ENCODE measurements around the gene STK33.

Gene STK33

DNA sequence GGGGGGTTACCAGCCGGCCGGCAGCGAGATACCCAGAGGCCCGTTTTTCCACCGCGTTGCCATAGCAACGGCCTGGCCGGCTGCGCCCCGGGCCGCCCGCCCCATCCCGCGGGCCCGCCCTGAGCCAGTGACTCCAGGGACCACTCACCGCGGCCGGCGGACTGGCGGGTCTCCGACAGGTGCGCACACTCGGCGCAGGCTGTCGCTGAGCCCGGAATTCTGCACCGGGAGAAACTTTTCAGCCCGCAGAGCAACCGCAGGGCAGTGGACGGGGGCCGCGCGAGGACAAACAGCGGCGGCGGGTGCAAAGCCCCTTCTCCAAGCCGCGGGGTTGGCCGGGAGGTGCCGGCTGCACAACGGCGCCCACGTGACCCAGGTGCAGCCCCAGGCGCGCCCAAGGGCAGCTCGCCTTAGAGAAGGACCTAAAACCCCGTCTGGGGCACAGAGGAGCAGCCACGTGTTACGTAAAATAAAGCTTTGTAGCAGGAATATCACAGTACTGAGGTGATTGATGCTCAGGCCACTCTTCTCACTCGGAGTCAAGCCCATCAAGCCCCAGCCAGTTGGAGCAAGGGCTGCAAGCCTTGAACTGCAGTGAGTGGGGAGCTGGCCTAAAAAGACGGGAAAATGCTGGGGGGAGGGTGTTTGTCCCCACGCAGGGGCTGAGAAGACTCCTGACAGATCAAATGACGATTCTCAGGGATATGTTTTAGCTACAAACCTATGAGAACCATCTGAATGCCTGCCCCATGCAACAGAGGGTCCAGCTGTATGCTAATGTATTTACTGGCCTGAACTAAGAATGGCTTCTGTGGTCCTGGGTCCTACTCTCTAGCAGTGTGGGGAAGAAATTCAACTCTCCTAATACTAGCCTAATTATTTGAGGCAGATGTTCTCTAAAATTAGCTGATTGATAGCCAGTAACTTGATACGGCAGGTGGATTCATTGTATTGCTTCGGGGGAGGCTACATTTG lies at the start of gene STK33:
Gene STK33, minus strand, starts transcription at position 294 of the 975 bp plus-strand sequence. CDS start 119,323 bp downstream, outside the sequence.
- peak; percentile 58 for DNase-seq (ENCODE audit: low spot score)

DNA sequence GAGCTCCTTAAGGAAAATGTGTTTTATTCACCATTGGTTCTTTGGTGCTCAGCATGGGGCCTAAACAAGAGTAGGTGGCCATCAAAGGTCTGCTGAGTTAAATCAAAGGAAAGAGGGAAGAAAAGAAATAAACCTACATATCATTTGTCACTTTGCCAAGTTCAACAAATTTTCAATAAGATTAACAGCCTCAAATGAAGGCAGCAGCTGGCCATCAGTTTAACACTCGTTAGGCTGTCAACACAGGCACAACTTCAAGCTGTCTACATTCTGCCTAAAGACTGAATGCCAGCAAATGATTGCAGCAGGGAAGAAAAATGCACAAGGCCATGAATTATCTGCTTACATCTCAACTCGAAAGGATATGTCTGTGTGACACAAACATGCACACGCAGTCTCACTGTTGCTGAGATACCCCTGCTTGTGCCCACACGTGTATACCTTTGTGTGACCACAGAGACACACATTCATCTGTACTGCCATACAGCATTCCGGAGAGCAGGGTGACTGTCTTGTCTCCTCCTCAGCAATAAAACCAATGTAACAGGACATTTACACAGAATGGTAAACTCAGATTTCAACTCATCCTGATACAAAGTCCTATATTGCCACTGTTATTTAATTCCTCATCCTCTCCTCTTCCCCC lies 48.3 kb upstream of the STK33 start:
- DNase-seq (ENCODE audit: low spot score) = no peak

DNA sequence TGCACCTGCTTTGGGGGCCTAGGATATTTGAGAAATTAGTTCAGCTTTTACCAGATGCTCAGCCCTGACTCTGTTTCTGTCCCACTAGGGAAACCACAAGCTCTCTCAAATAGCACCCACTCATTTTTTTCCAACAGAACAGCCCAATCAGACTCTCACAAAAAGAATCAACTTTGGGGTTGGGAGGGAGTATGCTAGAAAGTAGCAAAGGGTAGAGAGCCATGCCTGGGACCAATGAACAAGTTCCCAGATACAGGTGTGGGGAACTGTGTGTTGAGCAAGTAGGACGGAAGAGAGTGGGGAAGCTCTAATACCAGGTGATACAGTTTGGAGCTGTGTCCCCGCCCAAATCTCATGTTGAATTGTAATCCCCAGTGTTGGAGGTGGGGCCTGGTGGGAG lies 47.3 kb upstream of the STK33 start:
- DNase-seq (ENCODE audit: low spot score) = no peak

DNA sequence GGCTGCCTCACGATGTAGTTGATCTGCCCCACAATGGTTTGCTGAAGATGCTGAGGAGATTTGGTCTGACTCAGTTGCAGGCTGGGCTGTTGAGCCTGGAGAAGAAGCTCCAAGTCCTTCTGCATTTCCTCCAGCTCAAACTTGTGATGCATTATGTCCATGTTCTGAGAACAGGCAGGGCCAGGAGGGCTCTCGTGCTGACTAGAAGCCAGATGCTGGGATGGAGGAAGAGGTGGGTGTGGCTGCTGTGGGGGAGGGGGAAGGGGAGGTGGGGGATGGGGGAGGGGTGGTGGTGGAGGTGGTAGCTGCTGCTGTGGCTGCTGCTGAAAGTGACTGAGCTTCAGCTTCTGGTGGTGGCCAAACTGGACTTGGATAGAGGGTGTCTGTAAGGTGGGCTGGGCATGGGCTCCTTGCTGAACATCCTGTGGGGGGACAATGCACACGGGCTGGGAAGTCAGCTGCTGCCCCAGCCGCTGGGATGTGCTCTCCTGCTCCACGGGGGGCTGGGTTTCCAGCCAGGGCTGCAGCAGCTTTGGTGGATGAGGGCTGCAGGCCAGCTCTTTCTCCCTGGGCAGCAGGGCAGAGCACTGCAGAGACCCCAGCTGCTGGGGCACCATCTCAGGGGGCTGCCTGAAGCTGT lies 46.4 kb upstream of the STK33 start:
- no peak for DNase-seq (ENCODE audit: low spot score)

DNA sequence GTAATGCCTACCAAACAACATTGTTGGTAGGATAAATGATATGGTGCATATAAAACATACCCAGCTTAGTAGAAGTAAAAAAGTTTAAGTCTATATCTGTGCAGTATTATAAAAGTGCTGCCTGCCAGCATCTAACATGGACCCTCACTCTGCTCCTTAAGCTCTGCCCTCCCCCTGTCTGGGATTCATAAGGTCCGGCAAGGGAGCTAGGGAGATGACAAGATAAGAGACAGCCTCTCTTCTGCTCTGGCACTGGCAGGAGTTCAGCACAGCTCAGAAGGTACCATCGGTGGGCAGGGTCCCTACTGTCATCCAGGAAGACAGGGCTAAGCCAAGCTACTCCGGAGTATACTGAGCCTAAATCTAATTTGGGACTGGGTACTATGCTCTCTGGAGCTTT lies 45.6 kb upstream of the STK33 start:
- DNase-seq (ENCODE audit: low spot score) = no peak

DNA sequence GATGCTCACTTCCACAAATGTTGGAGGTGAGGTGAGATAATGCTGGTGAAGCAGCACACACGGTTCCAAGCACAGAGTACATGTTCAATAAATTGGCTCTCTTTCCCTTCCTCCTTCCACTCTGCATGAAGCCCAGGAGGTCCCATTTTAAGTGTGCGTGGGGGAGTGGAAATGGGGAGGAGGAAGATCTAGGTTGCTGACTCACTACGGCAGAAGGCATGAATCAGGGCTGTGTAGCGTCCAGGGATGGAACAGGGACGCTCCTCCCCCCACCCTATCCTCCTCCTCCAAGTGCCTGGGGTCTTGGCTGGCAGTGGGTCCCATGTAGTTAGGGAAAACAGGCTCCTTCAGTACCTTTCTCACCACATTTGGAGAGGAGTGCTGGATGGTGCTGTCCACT lies 44.3 kb upstream of the STK33 start:
- DNase-seq (ENCODE audit: low spot score) = no peak

DNA sequence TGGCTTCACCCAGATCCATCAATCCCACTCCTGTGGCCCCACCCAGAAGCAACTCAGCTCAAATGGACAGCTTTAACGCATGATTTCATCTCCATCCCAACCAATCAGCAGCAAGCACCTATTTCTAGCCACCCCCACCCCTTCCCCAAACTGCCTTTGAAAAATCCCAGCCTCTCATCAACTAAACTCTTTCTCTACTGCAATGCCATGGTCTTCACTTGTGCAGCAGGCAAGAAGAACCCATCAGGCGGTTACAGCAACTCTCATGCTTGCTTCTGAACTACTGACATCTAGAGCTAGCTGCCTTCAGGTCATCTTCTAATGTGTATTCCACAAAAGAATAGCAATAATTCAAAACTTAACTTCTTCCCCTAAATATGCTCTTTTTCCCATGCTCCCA lies 42.1 kb upstream of the STK33 start:
- DNase-seq (ENCODE audit: low spot score) = no peak

DNA sequence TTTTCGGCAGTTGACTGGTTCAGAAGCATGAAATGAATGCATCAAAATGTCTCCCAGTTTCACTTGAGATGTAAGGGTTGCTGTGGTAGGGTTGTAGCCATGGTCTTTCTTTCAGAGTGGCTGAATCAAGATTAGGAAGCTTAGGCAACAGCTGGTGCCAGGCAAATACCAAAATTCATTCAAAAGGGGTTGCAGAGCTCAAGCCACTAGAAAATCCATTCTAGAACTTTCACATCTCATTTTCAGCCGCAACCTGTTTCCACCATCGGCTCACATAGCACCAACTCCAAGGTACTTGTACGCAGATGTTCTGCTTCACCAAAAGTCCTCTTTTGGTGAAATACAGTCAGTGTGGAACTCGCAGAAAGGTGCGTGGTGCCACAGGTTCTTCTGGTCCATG lies 40.5 kb upstream of the STK33 start:
- no peak for DNase-seq (ENCODE audit: low spot score)

DNA sequence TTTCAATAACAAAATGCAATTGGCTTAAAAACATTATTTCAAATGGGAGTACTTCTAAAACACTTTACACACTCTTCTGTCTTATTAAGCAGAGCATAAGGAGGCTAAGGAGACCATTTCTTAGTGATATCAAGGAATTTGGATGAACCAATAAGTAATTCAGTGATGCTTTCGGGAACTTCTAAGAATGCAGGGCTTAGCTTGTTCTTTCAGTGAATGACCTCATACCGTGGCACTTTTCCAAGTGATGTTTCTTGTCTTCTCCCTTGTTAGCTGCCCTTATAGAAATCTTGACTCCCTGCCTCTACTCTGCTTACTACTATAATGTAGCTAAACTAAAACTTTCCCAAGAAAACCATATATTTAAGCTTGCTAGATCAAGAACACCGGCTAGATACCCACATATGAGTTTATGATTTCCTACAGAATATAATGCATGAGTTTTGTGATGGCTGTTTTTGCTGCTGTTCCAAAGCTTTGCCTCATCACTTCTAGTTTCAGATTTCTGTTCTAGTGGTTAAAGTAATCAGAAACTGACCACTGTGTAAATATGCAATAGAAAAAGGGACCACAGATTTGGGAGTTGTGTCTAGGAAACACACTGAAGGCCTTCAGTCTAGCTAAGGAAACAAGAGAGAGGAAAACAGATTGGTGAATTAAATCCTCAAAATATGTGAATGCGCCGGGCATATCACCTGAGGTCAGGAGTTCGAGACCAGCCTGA lies 37.5 kb upstream of the STK33 start:
- DNase-seq (ENCODE audit: low spot score) = no peak

DNA sequence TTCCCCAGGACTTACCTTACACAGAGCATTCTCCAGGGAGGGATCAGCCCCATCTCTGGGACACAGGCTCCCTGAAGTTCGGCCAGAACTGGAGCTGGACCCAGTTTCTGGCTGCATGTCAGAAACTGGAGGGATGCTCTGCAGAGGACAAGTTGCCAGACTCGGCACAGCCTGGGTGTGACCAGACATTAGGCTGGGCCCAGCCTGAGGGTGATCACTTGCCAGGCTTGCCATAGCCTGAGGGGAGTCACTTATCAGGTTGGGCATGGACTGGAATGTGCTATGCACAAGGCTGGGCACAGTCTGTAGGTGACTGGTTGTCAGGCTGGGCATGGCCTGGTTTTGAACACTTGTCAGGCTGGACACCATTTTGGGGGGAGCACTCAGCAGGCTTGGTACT lies 30.7 kb upstream of the STK33 start:
- peak; percentile 14 for DNase-seq (ENCODE audit: low spot score)

DNA sequence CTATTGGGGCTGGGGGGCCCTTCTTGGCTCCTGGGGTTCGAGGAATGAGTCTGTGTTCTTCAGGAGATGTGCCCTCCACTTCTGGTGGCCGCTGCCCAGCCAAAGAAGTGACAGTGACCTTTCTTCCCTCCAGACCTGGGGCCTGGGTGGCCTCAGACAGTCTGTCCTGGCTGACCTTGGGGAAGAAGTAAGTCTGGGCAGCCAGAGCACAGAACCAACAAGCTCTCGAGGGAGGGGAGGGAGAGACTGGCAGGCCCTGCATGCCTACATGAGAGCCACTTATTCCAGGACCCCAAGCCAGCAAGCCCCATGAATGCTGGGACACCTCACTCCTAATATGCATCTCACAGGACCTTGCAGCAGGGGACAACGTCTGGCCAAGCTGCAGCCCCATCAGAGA lies 27.1 kb upstream of the STK33 start:
- no peak for DNase-seq (ENCODE audit: low spot score)

DNA sequence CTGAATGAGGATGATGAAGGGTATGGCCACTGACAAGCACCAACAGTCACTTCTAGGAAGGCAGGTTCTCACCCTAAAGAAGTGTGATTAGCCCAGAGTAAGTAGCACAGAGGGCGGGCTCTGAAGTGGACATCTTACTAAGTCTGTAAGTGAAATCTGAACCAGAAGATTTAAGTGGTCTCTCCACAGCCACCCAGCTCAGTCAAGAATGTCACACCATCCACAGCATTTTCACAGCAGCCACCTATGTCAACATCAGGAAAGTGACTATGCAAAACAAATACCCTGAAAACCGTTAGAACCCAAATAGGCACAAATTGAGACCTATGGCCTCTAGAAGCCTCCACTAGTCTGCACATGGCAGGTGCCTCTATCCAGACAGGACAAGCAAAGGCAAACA lies 23.0 kb upstream of the STK33 start:
- no peak for DNase-seq (ENCODE audit: low spot score)

DNA sequence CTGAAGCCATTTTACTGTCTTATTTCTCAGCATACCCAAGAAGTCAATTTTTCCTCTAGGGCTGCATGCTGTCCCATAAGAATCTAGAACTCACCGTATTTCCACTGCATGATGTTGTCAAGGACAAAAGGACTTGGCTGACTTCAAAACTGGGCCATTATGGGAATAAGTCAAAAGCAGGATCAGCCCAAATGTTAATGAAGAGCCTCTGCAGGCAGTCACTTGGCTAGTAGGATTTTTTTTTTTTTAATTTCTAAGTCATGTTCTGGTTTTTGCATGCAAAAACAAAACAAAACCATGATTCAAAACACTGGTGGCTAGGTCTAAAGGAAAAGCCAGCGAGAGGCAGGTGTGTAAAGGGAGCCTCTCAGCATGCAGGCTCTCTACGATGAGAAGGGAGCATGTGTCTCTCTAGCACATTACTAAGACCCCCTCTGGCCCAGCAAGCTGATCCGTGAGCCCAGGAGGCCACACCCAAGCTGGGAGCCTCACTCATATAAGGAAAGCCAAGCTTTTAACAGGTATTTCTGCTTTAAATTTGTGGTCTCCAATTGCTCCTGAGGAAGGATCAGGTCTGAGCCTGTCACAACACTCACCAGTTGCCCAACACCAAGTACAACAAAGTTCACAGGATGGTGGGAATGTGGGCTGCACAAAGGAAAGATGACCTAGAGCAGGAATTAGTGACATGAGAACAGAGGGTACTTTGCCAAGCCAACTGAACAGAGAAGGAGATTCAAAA lies 21.4 kb upstream of the STK33 start:
- DNase-seq (ENCODE audit: low spot score) = peak; percentile 9

DNA sequence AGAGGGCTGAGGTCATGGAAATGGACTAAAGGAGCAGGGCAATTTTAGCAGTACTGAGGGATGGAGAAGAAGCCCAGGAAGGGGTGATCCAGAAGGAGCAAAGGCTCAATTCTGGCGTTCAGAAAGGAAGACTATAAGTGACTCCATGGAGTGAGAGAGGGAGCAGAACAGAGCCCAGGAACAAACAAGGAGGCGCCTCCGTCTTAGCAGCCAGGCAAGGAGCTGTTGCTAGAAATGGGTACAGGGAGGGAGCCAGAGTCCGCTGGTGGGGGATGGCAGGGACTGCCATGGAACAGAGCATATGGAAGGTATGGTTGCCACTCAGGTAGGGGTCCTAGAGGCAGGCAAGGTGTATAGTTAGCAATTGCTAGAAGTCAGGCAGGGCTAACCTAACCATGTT lies 20.5 kb upstream of the STK33 start:
- no peak for DNase-seq (ENCODE audit: low spot score)

DNA sequence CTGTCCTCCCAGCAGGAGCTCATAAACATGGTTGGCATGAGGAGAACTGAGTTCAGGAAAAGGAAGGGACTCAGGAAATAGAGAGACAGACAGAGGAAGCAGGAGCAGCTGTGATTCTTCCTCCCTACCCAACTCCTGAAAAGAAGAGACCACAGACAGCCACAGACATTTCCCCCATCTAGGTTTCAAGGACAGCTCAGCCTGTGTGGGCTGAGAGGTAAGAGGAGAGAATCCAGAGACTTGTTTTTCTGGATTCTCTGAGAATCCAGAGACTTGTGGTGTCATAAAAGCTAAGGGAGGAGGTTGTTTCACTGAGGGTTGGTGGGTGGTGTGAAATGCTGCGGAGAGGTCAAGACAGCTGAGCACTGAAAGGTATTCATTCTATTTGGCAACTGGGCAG lies 19.0 kb upstream of the STK33 start:
- DNase-seq (ENCODE audit: low spot score) = no peak

DNA sequence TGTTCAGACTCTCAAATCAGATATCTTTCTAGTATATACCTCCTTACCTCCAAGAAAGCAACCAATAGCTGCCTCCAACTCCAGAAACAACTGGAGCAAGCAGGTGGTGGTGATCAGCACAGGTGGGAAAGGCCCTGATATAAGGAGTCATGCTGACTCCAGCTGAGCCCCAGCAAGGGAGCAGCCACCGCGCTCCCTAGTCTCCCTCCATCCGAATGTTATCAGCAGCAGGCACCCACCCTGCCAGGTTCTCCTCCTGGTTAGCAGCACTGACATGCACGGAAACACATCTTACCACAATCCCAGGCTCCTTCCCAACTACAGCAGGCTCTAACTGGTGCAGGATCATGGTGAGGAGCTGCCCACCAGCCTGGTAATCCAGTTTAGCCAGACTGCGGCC lies 18.5 kb upstream of the STK33 start:
- no peak for DNase-seq (ENCODE audit: low spot score)

DNA sequence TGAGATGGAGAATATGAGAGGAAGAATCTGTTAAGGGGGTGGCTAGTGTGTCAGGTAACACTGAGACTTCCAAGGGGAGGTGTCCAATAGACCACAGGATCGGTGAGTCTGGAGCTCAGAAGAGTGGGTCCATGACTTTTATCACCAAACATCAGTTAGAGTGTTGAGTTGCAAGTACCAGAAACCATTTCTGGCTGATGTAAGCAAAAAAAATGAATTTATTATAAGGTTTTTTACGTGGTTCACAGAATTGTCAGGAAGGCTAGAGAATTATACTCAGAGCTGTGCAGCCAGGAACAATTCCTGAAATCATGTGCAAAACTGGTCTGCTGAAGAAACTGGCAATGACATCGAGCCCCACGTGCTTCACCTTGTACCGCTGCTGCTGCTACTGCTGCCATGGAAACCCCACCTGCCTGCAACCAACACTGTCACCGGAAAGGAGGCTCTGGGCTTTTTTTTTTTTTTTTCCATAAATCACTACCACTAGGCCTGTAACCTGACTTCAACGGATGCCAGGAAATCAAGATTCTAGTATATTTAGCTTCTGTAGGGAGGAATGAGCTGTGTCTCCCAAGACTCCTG lies 16.6 kb upstream of the STK33 start:
- DNase-seq (ENCODE audit: low spot score) = no peak

DNA sequence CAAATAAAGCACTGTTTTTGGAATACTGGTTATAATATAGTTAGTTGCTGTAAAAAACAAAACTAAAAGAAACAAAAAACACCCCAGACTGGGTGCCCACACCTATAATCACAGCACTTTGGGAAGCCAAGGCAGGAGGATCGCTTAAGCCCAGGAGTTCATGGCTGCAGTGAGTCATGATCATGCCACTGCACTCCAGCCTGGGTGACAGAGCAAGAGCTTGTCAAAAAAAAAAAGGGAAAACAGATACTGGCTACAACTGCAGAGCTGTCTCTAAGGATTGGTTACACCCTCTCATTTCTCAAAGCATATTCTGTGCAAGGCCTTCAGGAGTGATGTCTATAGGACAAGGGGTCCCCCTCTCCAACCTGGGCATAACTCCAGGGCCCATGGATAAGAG lies 14.6 kb upstream of the STK33 start:
- no peak for DNase-seq (ENCODE audit: low spot score)

DNA sequence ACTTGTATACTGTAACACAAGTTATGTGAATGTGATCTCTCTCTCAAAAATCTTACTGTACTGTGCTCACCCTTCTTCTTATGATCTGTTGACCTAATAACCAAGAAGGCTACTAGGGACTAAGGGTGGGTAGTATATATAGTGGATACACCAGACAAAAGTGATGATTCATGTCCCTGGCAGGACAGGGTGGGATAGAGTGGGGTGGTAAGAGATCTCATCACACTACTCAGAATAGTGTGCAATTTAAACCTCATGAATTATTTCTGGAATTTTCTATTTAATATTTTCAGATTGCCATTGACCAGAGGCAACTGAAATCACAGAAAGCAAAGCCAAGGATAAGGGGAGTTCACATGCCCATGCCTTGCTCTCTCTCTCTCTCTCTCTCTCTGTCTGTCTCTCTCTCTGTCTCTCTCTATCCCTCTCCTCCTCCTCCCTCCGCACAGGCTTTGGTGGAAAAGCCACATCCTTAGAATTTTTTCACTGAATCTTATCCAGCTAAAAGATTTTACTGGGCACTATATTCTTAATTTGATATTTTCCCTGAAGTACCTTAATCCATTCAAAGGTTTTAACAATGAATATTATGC lies 12.0 kb upstream of the STK33 start:
- DNase-seq (ENCODE audit: low spot score) = no peak

DNA sequence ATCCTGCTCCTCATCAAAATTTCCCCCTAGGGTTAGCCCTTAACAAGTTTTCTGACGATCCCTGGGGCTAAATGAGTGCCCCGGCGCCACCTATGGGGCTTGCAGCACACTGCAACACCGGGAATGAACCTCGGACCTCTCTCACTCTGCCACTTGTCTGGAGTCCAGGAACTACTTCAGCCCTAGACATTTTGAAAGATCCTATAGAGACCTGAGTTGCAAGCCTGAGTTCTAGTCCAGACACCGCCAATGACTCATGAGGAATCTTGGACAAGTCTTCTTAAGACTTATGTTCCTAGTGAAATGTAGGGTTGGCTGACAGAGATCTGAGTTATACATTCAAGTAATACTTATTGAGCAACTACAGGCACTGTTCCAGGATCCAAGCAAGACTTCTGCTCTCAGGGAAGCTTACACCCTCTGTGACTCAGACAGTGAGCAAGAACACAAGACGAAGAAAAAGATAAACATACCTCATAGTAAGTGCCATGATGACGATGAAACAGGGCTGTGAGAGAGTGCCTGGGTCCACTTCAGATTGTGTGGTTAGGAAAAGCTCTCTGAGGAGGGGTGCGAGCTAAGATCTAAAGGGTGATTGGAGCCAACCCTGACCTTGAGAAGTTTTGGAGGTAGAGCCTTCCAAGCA lies 10.2 kb upstream of the STK33 start:
- DNase-seq (ENCODE audit: low spot score) = peak; percentile 33
